K562 (cell line): Measurements from ENCODE around the gene MRPS5. TPM values are rescaled to one million over a fixed set of nuclear protein-coding genes. Genes with fewer than 3 reads are reported as not detected.
A peak's percentile ranks its signal among the peaks of the same experiment; 100 is the strongest.

ENCODE experiments used
- ATF6 ChIP-seq: sonication (generic); formaldehyde crosslinking; IDR thresholded peaks from 2 replicates; pipeline ENCODE4 v1.4.0; 2020; ENCODE audit warnings: mild to moderate bottlenecking, missing genetic modification reagents
- BACH1 ChIP-seq: fragments of 200-800 bp; sonication (Bioruptor generic); IDR thresholded peaks from 2 replicates; pipeline ENCODE4 v1.6.1; 2016; ENCODE audit warnings: missing genetic modification characterization, missing compliant biosample characterization
- CBX2 ChIP-seq: fragments of 200-600 bp; sonication (generic); IDR thresholded peaks from one replicate; pipeline ENCODE4 v1.6.1; 2012; ENCODE audit warnings: mild to moderate bottlenecking, low read length, inconsistent platforms; ENCODE audit not compliant: insufficient read depth, poor library complexity, severe bottlenecking
- CCNT2 ChIP-seq: IDR thresholded peaks from 2 replicates; pipeline ENCODE4 v1.6.1; 2011; ENCODE audit warnings: borderline replicate concordance, low read depth, mild to moderate bottlenecking, moderate library complexity, mixed read lengths, low read length; ENCODE audit not compliant: insufficient read length; ENCODE audit errors: extremely low read depth
- DPF2 ChIP-seq: fragments of 450-650 bp; IDR thresholded peaks from 2 replicates; pipeline ENCODE4 v1.6.1; 2016
- ERF ChIP-seq: fragments of 450-650 bp; formaldehyde crosslinking; IDR thresholded peaks from 2 replicates; pipeline ENCODE4 v1.4.0; 2020; ENCODE audit warnings: mild to moderate bottlenecking, mixed read lengths
- HMBOX1 ChIP-seq: sonication (generic); IDR thresholded peaks from 2 replicates; pipeline ENCODE4 v1.6.1; 2016
- MED1 ChIP-seq: sonication (generic); formaldehyde crosslinking; IDR thresholded peaks from 2 replicates; pipeline ENCODE4 v1.8.1; 2023; ENCODE audit warnings: missing genetic modification reagents, borderline replicate concordance
- NBN ChIP-seq: fragments of 450-650 bp; IDR thresholded peaks from 2 replicates; pipeline ENCODE4 v1.6.1; 2016; ENCODE audit warnings: low read depth, mild to moderate bottlenecking
- PHF8 ChIP-seq: fragments of 200-600 bp; sonication (generic); IDR thresholded peaks from 2 replicates; pipeline ENCODE4 v1.6.1; 2012; ENCODE audit warnings: mixed run types, mild to moderate bottlenecking, inconsistent platforms, low read length, moderate library complexity, borderline replicate concordance
- SMAD4 ChIP-seq: fragments of 250-450 bp; sonication (Bioruptor Pico); conservative IDR thresholded peaks from 2 replicates; pipeline ENCODE4 v1.8.0; 2021; ENCODE audit warnings: inconsistent platforms, mild to moderate bottlenecking, moderate library complexity
- TSC22D4 ChIP-seq: fragments of 450-650 bp; IDR thresholded peaks from 2 replicates; pipeline ENCODE4 v1.6.1; 2016; ENCODE audit warnings: missing genetic modification characterization, missing biosample characterization, control low read depth
- ZBTB11 ChIP-seq, 3 experiments: fragments of 200-800 bp in 1 of 3; fragments of 250-450 bp in 1 of 3; fragments of 450-650 bp in 1 of 3; sonication (Bioruptor Pico) in 1 of 3; sonication (Bioruptor generic) in 1 of 3; formaldehyde crosslinking in 1 of 3; IDR thresholded peaks; 2 replicates each; pipeline versions ENCODE4 v1.6.1 to v1.8.0; 2016 to 2022; ENCODE audit warnings: mild to moderate bottlenecking in 2 of 3, missing genetic modification characterization in 2 of 3, missing compliant biosample characterization in 1 of 3, moderate library complexity in 1 of 3
- ZBTB49 ChIP-seq: sonication (generic); formaldehyde crosslinking; IDR thresholded peaks from 2 replicates; pipeline ENCODE4 v1.8.0; 2022; ENCODE audit warnings: missing genetic modification reagents, mild to moderate bottlenecking, borderline replicate concordance
- ZNF830 ChIP-seq: fragments of 250-450 bp; sonication (Bioruptor Pico); IDR thresholded peaks from 2 replicates; pipeline ENCODE4 v1.5.0; 2021; ENCODE audit warnings: mild to moderate bottlenecking
- polyA plus RNA-seq, 8 experiments: library from polyadenylated mRNA; depleted of rRNA in 4 of 8; stranded (reverse) in 5 of 8; unstranded in 3 of 8; fragments of >200 nt; fragmentation: Nextera tagmentation in 2 of 8; fragmentation: Illumina TruSeq in 1 of 8; extraction: Ambion mirVana in 2 of 8; extraction: Trizol in 1 of 8; gene quantifications; 2 replicates each; pipeline versions ENCODE4 v1.2.1 to v1.2.3, GENCODE V29; 2011 to 2014; ENCODE audit warnings: inconsistent platforms in 1 of 8, missing spikeins in 1 of 8
- total RNA-seq, 7 experiments: library from RNA; depleted of rRNA in 6 of 7; stranded (reverse); fragments of >200 nt in 6 of 7; fragmentation: Illumina TruSeq in 2 of 7; extraction: Trizol in 2 of 7; gene quantifications; 2 replicates each; pipeline versions ENCODE4 v1.2.1 to v1.2.3, GENCODE V29; 2011 to 2021; ENCODE audit warnings: low replicate concordance in 1 of 7

The MRPS5 gene
- total and polyA plus RNA-seq, 9 of the 15 experiments (the other 6 are each of a cell fraction or from before 2014, with no cell fraction given) = 85.0 to 162 (median 118) TPM

GRCh38 chr2:95159690-95160449, 38.3 kb upstream of the MRPS5 start, which contains the start of gene ZNF514 (continued):
- TF ChIP-seq ZBTB49 = no peak
- TF ChIP-seq CBX2 = no peak
- TF ChIP-seq CCNT2 = peak; percentile 43
- TF ChIP-seq MED1 (CRISPR knock-in tag) = no peak
- TF ChIP-seq ATF6 (CRISPR knock-in tag) = no peak
- no peak for TF ChIP-seq HMBOX1
- peak; percentile 45; the same call in 1 of the 2 replicates for TF ChIP-seq PHF8
- TF ChIP-seq ZNF830 = no peak
- TF ChIP-seq SMAD4 = no peak
- TF ChIP-seq ZBTB11 (CRISPR knock-in tag; IDR thresholded peaks at IDR 0.05) = no peak
- TF ChIP-seq BACH1 = no peak
- no peak for TF ChIP-seq ERF (CRISPR knock-in tag)
- TF ChIP-seq DPF2 = 0 out of 2 replicates have a peak, but pooled peaks have one; percentile 24
- no peak for TF ChIP-seq TSC22D4
- no peak for TF ChIP-seq NBN
